H1 (cell line): ENCODE measurements around the gene CORT. TPM values are rescaled to one million over a fixed set of nuclear protein-coding genes. Genes with fewer than 3 reads are reported as not detected.

ENCODE experiments used
- CBX5 ChIP-seq: fragments of 300-800, 300-1000 bp; sonication (generic); IDR thresholded peaks from 2 replicates; pipeline ENCODE4 v1.7.1; 2016; ENCODE audit warnings: antibody characterized with exemption, low read length, low read depth
- CHD1 ChIP-seq: IDR thresholded peaks from 2 replicates; pipeline ENCODE4 v1.6.1; 2012; ENCODE audit warnings: low read depth, low read length, improper control_type of control experiment
- CHD7 ChIP-seq: fragments of 300-600 bp; sonication (generic); IDR thresholded peaks from 2 replicates; pipeline ENCODE4 v1.7.1; 2012; ENCODE audit warnings: low read length, moderate library complexity, mild to moderate bottlenecking, inconsistent platforms; ENCODE audit not compliant: insufficient replicate concordance
- CTBP2 ChIP-seq: IDR thresholded peaks from 2 replicates; pipeline ENCODE4 v1.7.0; 2011; ENCODE audit warnings: borderline replicate concordance, mild to moderate bottlenecking, moderate library complexity, mixed read lengths, low read length; ENCODE audit not compliant: insufficient read depth, insufficient read length
- EZH2 ChIP-seq: fragments of 200-600 bp; sonication (generic); IDR thresholded peaks from 2 replicates; pipeline ENCODE4 v1.7.1; 2012; ENCODE audit warnings: low read depth, mild to moderate bottlenecking, moderate library complexity, low read length, inconsistent platforms; ENCODE audit not compliant: severe bottlenecking
- KDM4A ChIP-seq: IDR thresholded peaks from one replicate; pipeline ENCODE4 v1.7.1; 2012; ENCODE audit warnings: low read depth, mild to moderate bottlenecking, moderate library complexity, low read length, inconsistent platforms; ENCODE audit not compliant: severe bottlenecking
- NRF1 ChIP-seq: IDR thresholded peaks from 2 replicates; pipeline ENCODE4 v1.6.1; 2011; ENCODE audit warnings: mild to moderate bottlenecking, low read depth, low read length, improper control_type of control experiment
- POU5F1 ChIP-seq: IDR thresholded peaks from 2 replicates; pipeline ENCODE4 v1.6.1; 2011; ENCODE audit warnings: low read depth, mild to moderate bottlenecking, low read length, moderate library complexity
- SIRT6 ChIP-seq: IDR thresholded peaks from one replicate; pipeline ENCODE4 v1.7.1; 2012; ENCODE audit warnings: low read length, inconsistent platforms
- YY1 ChIP-seq: IDR thresholded peaks from 2 replicates; pipeline ENCODE4 v1.6.1; 2011; ENCODE audit warnings: low read depth, mild to moderate bottlenecking, low read length
- polyA plus RNA-seq, 7 experiments: library from polyadenylated mRNA; depleted of rRNA in 3 of 7; stranded (reverse) in 5 of 7; unstranded in 2 of 7; fragments of >200 nt in 5 of 7; fragments of 200-250 nt in 2 of 7; gene quantifications; 1 replicate in 5 of 7; 2 replicates in 1 of 7; 4 replicates in 1 of 7; pipeline versions ENCODE4 v1.2.1 to v1.2.3, GENCODE V29; 2011 to 2013; ENCODE audit warnings: missing spikeins in 2 of 7, mixed read lengths in 2 of 7
- total RNA-seq: library from RNA; stranded (reverse); fragmentation: NEBNext Ultra II Directional; extraction: Animal tissue kit (Norgen Biotek cat#: 25700); gene quantifications from 2 replicates; pipeline ENCODE4 v1.2.1, GENCODE V29; 2021

The CORT gene
- total and polyA plus RNA-seq, 2 of the 8 experiments (the other 6 are each of a cell fraction or from before 2014, with no cell fraction given): 0.15 to 0.30 TPM

- peak; percentile 94 for TF ChIP-seq KDM4A
- TF ChIP-seq YY1: peak; percentile 9; the same call in 1 of the 2 replicates
- no peak for TF ChIP-seq CTBP2
- TF ChIP-seq CBX5: no peak
- no peak for TF ChIP-seq CHD7
- no peak for TF ChIP-seq EZH2
- TF ChIP-seq SIRT6: no peak
- TF ChIP-seq CHD1: no peak
- no peak for TF ChIP-seq POU5F1
- peak; percentile 89 for TF ChIP-seq NRF1
These were observed 19.4 kb upstream of the CORT start, which contains the start of gene CENPS (continued) for GRCh38 chr1:10430216-10431069.
